Activated naive CD4-positive, alpha-beta T cell treated with anti-CD3 and anti-CD28 coated beads for 36 hours (primary cell): Measurements from ENCODE around the gene SUPT3H. TPM values are rescaled to one million over a fixed set of nuclear protein-coding genes. Genes with fewer than 3 reads are reported as not detected.
"Not testable (repeated sequence)": the region's sequence is repeated elsewhere in the genome, so short reads cannot be mapped to it uniquely, and the experiment has no call there.

Source experiments
- CTCF ChIA-PET: fragments of 350-600 bp; sonication (Branson Sonifier 250); formaldehyde crosslinking; loops from one replicate; lab custom pipeline; 2021; ENCODE audit warnings: antibody characterized with exemption; lab: Charles Lee
- DNase-seq: peaks from one replicate; pipeline ENCODE4 v3.0.0-alpha.2; 2020
- H3K27ac Mint-ChIP-seq: one replicate; pipeline ENCODE4 v1.8.0; 2021; ENCODE audit warnings: mild to moderate bottlenecking, mixed read lengths
- H3K27me3 Mint-ChIP-seq: one replicate; pipeline ENCODE4 v1.8.0; 2021; ENCODE audit warnings: low read depth, mixed read lengths
- H3K36me3 Mint-ChIP-seq: one replicate; pipeline ENCODE4 v1.8.0; 2021; ENCODE audit warnings: low read depth, mixed read lengths
- H3K4me1 Mint-ChIP-seq: one replicate; pipeline ENCODE4 v1.8.0; 2021; ENCODE audit warnings: low read depth, mixed read lengths
- H3K4me3 Mint-ChIP-seq: one replicate; pipeline ENCODE4 v1.8.0; 2021; ENCODE audit warnings: mild to moderate bottlenecking, moderate library complexity, mixed read lengths
- H3K9me3 Mint-ChIP-seq: one replicate; pipeline ENCODE4 v1.8.0; 2021; ENCODE audit warnings: mixed read lengths
- intact Hi-C: fragments of 100-400 bp; cut with micrococcal nuclease; formaldehyde crosslinking; loops from one replicate; pipeline ENCODE4 v1.15.1; 2023
- total RNA-seq, 2 experiments: library from RNA; stranded (reverse); gene quantifications; one replicate each; pipeline ENCODE4 v1.2.3, GENCODE V29; 2021

The SUPT3H gene
- total RNA-seq, 2 experiments from 2014 or later = 15.7 to 17.9 TPM

- Mint-ChIP-seq H3K27ac (no peak overlapping the region), H3K9me3 (peaks cover 2% of the 10 kb centered on the region), H3K36me3 (peaks cover 20% of the 10 kb centered on the region), H3K4me3 (no peak overlapping the region), H3K27me3 (no peaks in the 10 kb centered on the region), H3K4me1 (peaks cover 3% of the 10 kb centered on the region)
- no peak for DNase-seq
- CTCF ChIA-PET = no interaction called here
- intact Hi-C loops = no loop called here
Measured at GRCh38 chr6:45278367-45278766, 99.4 kb downstream of the SUPT3H start.

GRCh38 chr6:45277741-45278140 is 100.0 kb downstream of the SUPT3H start:
- H3K27me3 Mint-ChIP-seq, H3K9me3 Mint-ChIP-seq, DNase-seq, H3K4me1 Mint-ChIP-seq, H3K4me3 Mint-ChIP-seq, H3K27ac Mint-ChIP-seq, intact Hi-C loops, CTCF ChIA-PET: not testable (repeated sequence)
- peaks cover 20% of the 10 kb centered on the region for H3K36me3 Mint-ChIP-seq

GRCh38 chr6:45275358-45275757 is 102.4 kb downstream of the SUPT3H start:
- Mint-ChIP-seq H3K36me3 (peaks cover 15% of the 10 kb centered on the region), H3K4me1 (peaks cover 3% of the 10 kb centered on the region), H3K9me3 (peaks cover 3% of the 10 kb centered on the region), H3K4me3 (no peak overlapping the region), H3K27me3 (no peaks in the 10 kb centered on the region), H3K27ac (no peak overlapping the region)
- CTCF ChIA-PET = interaction anchor here (0.9 kb wide), 1 partner anchor 645 kb away, joined by 3 read pairs; no protein-coding TSS in a partner anchor
- intact Hi-C loops = no loop called here
- no peak for DNase-seq

GRCh38 chr6:45272626-45273025 is 105.1 kb downstream of the SUPT3H start:
- Mint-ChIP-seq H3K9me3 (peaks cover 2% of the 10 kb centered on the region), H3K4me3 (no peak overlapping the region), H3K27ac (no peak overlapping the region), H3K4me1 (no peaks in the 10 kb centered on the region), H3K36me3 (peaks cover 12% of the 10 kb centered on the region), H3K27me3 (no peaks in the 10 kb centered on the region)
- CTCF ChIA-PET = no interaction called here
- intact Hi-C loops = no loop called here
- no peak for DNase-seq

GRCh38 chr6:45265246-45265645 is 112.5 kb downstream of the SUPT3H start:
- Mint-ChIP-seq H3K36me3 (peaks cover 3% of the 10 kb centered on the region), H3K4me1 (peaks cover 10% of the 10 kb centered on the region), H3K27ac (no peak overlapping the region), H3K4me3 (no peak overlapping the region), H3K9me3 (no peaks in the 10 kb centered on the region), H3K27me3 (no peaks in the 10 kb centered on the region)
- CTCF ChIA-PET = no interaction called here
- intact Hi-C loops = no loop called here
- DNase-seq = no peak

GRCh38 chr6:45260696-45261095 is 117.0 kb downstream of the SUPT3H start:
- H3K27ac Mint-ChIP-seq = no peak overlapping the region
- peaks cover 3% of the 10 kb centered on the region for H3K36me3 Mint-ChIP-seq
- CTCF ChIA-PET = no interaction called here
- intact Hi-C loops = no loop called here
- DNase-seq = no peak
- no peak overlapping the region for H3K4me3 Mint-ChIP-seq
- H3K9me3 Mint-ChIP-seq = no peaks in the 10 kb centered on the region
- peaks cover 10% of the 10 kb centered on the region for H3K4me1 Mint-ChIP-seq
- H3K27me3 Mint-ChIP-seq = no peaks in the 10 kb centered on the region

GRCh38 chr6:45256697-45257695 is 120.7 kb downstream of the SUPT3H start:
- no peak overlapping the region for H3K4me3 Mint-ChIP-seq
- H3K9me3 Mint-ChIP-seq = no peaks in the 10 kb centered on the region
- H3K36me3 Mint-ChIP-seq = peaks cover 3% of the 10 kb centered on the region
- no peak overlapping the region for H3K27ac Mint-ChIP-seq
- DNase-seq = no peak
- H3K4me1 Mint-ChIP-seq = peaks cover 10% of the 10 kb centered on the region
- no peaks in the 10 kb centered on the region for H3K27me3 Mint-ChIP-seq
- CTCF ChIA-PET = no interaction called here
- intact Hi-C loops = no loop called here

GRCh38 chr6:45255434-45255833 is 122.3 kb downstream of the SUPT3H start:
- no peak overlapping the region for H3K27ac Mint-ChIP-seq
- H3K27me3 Mint-ChIP-seq = no peaks in the 10 kb centered on the region
- H3K9me3 Mint-ChIP-seq = no peaks in the 10 kb centered on the region
- H3K36me3 Mint-ChIP-seq = no peaks in the 10 kb centered on the region
- no peak for DNase-seq
- intact Hi-C loops = no loop called here
- no peak overlapping the region for H3K4me3 Mint-ChIP-seq
- H3K4me1 Mint-ChIP-seq = peaks cover 10% of the 10 kb centered on the region
- CTCF ChIA-PET = no interaction called here

- CTCF ChIA-PET = no interaction called here
- Mint-ChIP-seq H3K27ac (no peak overlapping the region), H3K9me3 (no peaks in the 10 kb centered on the region), H3K4me1 (peaks cover 16% of the 10 kb centered on the region), H3K27me3 (no peaks in the 10 kb centered on the region), H3K4me3 (no peak overlapping the region), H3K36me3 (no peaks in the 10 kb centered on the region)
- no peak for DNase-seq
- intact Hi-C loops = no loop called here
Measured at GRCh38 chr6:45254253-45254652, 123.5 kb downstream of the SUPT3H start.

- Mint-ChIP-seq H3K27me3 (no peaks in the 10 kb centered on the region), H3K9me3 (no peaks in the 10 kb centered on the region), H3K4me3 (no peak overlapping the region), H3K4me1 (peaks cover 16% of the 10 kb centered on the region), H3K36me3 (peaks cover under 1% of the 10 kb centered on the region), H3K27ac (no peak overlapping the region)
- CTCF ChIA-PET = no interaction called here
- intact Hi-C loops = no loop called here
- no peak for DNase-seq
Measured at GRCh38 chr6:45253453-45253852, 124.3 kb downstream of the SUPT3H start.

- no peak overlapping the region for H3K27ac Mint-ChIP-seq
- CTCF ChIA-PET = no interaction called here
- no peaks in the 10 kb centered on the region for H3K4me1 Mint-ChIP-seq
- no peak for DNase-seq
- H3K36me3 Mint-ChIP-seq = peaks cover 25% of the 10 kb centered on the region
- no peak overlapping the region for H3K4me3 Mint-ChIP-seq
- peaks cover 17% of the 10 kb centered on the region for H3K9me3 Mint-ChIP-seq
- no peaks in the 10 kb centered on the region for H3K27me3 Mint-ChIP-seq
- intact Hi-C loops = no loop called here
Measured at GRCh38 chr6:45231660-45232059, 146.1 kb downstream of the SUPT3H start.

GRCh38 chr6:45229416-45229815 is 148.3 kb downstream of the SUPT3H start:
- DNase-seq = no peak
- CTCF ChIA-PET = no interaction called here
- Mint-ChIP-seq H3K27ac (no peak overlapping the region), H3K9me3 (peaks cover 17% of the 10 kb centered on the region), H3K4me3 (no peak overlapping the region), H3K27me3 (no peaks in the 10 kb centered on the region), H3K36me3 (peaks cover 25% of the 10 kb centered on the region), H3K4me1 (peaks cover 2% of the 10 kb centered on the region)
- intact Hi-C loops = no loop called here

GRCh38 chr6:45226081-45226480 is 151.7 kb downstream of the SUPT3H start:
- intact Hi-C loops = no loop called here
- no peak overlapping the region for H3K4me3 Mint-ChIP-seq
- peaks cover 4% of the 10 kb centered on the region for H3K36me3 Mint-ChIP-seq
- DNase-seq = no peak
- no peak overlapping the region for H3K27ac Mint-ChIP-seq
- peaks cover 2% of the 10 kb centered on the region for H3K4me1 Mint-ChIP-seq
- H3K27me3 Mint-ChIP-seq = no peaks in the 10 kb centered on the region
- H3K9me3 Mint-ChIP-seq = peaks cover 2% of the 10 kb centered on the region
- CTCF ChIA-PET = no interaction called here
